ENCODE results near the gene BRD4.

- TF ChIP-seq EGR2 (tag by site-specific recombination; IDR thresholded peaks at IDR 0.05; ENCODE audit: low read depth) (no peak), SETDB1 (IDR thresholded peaks at IDR 0.05; ENCODE audit: insufficient read length, low read length) (no peak), KLF10 (tag by site-specific recombination; IDR thresholded peaks at IDR 0.05) (no peak), ZNF19 (tag by site-specific recombination; IDR thresholded peaks at IDR 0.05; ENCODE audit: low read depth) (no peak), PRDM1 (tag by site-specific recombination; IDR thresholded peaks at IDR 0.05) (no peak), ZNF23 (tag by site-specific recombination; IDR thresholded peaks at IDR 0.05; ENCODE audit: borderline replicate concordance) (no peak), YY1 (tag by site-specific recombination; IDR thresholded peaks at IDR 0.05) (no peak), ZNF24 (tag by site-specific recombination; IDR thresholded peaks at IDR 0.05) (no peak), ZNF600 (tag by site-specific recombination; IDR thresholded peaks at IDR 0.05) (no peak), ZBTB8A (tag by site-specific recombination; IDR thresholded peaks at IDR 0.05) (no peak), ZNF529 (tag by site-specific recombination; IDR thresholded peaks at IDR 0.05; ENCODE audit: insufficient replicate concordance) (no peak), ZNF133 (tag by site-specific recombination; IDR thresholded peaks at IDR 0.05) (no peak)
- TF ChIP-seq, protein P1, sequence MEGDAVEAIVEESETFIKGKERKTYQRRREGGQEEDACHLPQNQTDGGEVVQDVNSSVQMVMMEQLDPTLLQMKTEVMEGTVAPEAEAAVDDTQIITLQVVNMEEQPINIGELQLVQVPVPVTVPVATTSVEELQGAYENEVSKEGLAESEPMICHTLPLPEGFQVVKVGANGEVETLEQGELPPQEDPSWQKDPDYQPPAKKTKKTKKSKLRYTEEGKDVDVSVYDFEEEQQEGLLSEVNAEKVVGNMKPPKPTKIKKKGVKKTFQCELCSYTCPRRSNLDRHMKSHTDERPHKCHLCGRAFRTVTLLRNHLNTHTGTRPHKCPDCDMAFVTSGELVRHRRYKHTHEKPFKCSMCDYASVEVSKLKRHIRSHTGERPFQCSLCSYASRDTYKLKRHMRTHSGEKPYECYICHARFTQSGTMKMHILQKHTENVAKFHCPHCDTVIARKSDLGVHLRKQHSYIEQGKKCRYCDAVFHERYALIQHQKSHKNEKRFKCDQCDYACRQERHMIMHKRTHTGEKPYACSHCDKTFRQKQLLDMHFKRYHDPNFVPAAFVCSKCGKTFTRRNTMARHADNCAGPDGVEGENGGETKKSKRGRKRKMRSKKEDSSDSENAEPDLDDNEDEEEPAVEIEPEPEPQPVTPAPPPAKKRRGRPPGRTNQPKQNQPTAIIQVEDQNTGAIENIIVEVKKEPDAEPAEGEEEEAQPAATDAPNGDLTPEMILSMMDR (tag by site-specific recombination; IDR thresholded peaks at IDR 0.05): no peak
Observed at GRCh38 chr19:15227261-15227660, 105.1 kb downstream of the BRD4 start.

All from HEK293 (cell line).